BJ (cell line): ENCODE results near the gene CREB1. TPM values are rescaled to one million over a fixed set of nuclear protein-coding genes. Genes with fewer than 3 reads are reported as not detected.

Experiments used
- CTCF ChIA-PET: fragments of 350-600 bp; formaldehyde crosslinking; extraction: SDS; loops from one replicate; lab custom pipeline; 2021; ENCODE audit warnings: antibody characterized with exemption, inconsistent platforms; lab: Yijun Ruan, JAX
- POLR2A ChIA-PET: fragments of 300-600 bp; sonication (Branson Sonifier 250); formaldehyde crosslinking; extraction: SDS; loops from one replicate; lab custom pipeline; 2021; ENCODE audit warnings: antibody characterized with exemption; lab: Charles Lee
- DNase-seq: peaks from one replicate; pipeline ENCODE4 v3.0.0-alpha.2; 2011; ENCODE audit warnings: low read depth
- H3K27me3 ChIP-seq: 2 replicates; pipeline ENCODE4 v1.6.0; 2011; ENCODE audit warnings: low read length; ENCODE audit not compliant: control insufficient read depth, insufficient read depth
- H3K36me3 ChIP-seq: 2 replicates; pipeline ENCODE4 v1.5.1; 2011; ENCODE audit warnings: low read length; ENCODE audit not compliant: control insufficient read depth, insufficient read depth
- H3K4me3 ChIP-seq: 2 replicates; pipeline ENCODE4 v1.5.1; 2011; ENCODE audit warnings: low read depth, mild to moderate bottlenecking, control low read depth, low read length
- CTCF ChIP-seq: IDR thresholded peaks from 2 replicates; pipeline ENCODE4 v1.5.1; 2011; ENCODE audit warnings: low read depth, mild to moderate bottlenecking, control low read depth, inconsistent platforms, low read length, moderate library complexity; ENCODE audit not compliant: insufficient read depth
- polyA plus RNA-seq: library from polyadenylated mRNA; depleted of rRNA; stranded (reverse); fragments of >200 nt; gene quantifications from 2 replicates; pipeline ENCODE4 v1.2.3, GENCODE V29; 2011

The CREB1 gene
- polyA plus RNA-seq, 1 experiment: 44.4 TPM

- CTCF ChIA-PET: interaction anchor here (1.0 to 1.5 kb wide), 2 partner anchors 12 to 704 kb away, joined by 4 read pairs; no protein-coding TSS in a partner anchor
- Histone ChIP-seq H3K27me3 (no peaks in the 10 kb centered on the region), H3K4me3 (no peak overlapping the region), H3K36me3 (no peaks in the 10 kb centered on the region)
- POLR2A ChIA-PET: interaction anchor here (0.5 to 0.6 kb wide), 5 partner anchors 13 to 337 kb away, joined by 3 to 15 read pairs (median 9); no protein-coding TSS in a partner anchor
- TF ChIP-seq CTCF: peak; percentile 36
- no peak for DNase-seq
Observed at GRCh38 chr2:207504513-207505170, 25.1 kb upstream of the CREB1 start.

DNA sequence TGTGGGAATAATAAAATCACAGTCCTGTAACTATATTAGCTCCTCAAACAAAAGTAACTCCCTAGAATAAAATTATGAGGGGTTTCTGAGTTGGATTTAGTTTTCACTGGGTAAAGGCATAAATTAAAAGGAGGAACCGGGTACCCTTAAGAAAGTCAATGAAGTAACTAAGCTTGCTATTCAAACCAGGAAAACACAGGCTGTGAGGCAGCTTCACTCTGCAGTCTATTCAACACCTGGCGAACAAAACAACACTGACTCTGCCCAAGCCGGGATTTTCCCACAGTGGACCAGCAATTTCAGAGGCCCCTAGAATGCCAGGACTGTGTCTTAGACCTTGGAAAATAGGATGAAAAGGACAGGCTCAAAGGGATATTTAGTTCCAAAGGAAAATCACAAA is 24.6 kb upstream of the CREB1 start:
- POLR2A ChIA-PET: interaction anchor here (0.5 kb wide), 1 partner anchor 107 kb away, joined by 10 read pairs; no protein-coding TSS in a partner anchor
- DNase-seq: no peak
- Histone ChIP-seq H3K4me3 (no peak overlapping the region), H3K27me3 (no peaks in the 10 kb centered on the region), H3K36me3 (no peaks in the 10 kb centered on the region)
- TF ChIP-seq CTCF: no peak
- CTCF ChIA-PET: interaction anchor here (1.0 to 1.5 kb wide), 2 partner anchors 12 to 704 kb away, joined by 4 read pairs; no protein-coding TSS in a partner anchor

GRCh38 chr2:207505728-207506127 is 24.0 kb upstream of the CREB1 start:
- POLR2A ChIA-PET: no interaction called here

DNA sequence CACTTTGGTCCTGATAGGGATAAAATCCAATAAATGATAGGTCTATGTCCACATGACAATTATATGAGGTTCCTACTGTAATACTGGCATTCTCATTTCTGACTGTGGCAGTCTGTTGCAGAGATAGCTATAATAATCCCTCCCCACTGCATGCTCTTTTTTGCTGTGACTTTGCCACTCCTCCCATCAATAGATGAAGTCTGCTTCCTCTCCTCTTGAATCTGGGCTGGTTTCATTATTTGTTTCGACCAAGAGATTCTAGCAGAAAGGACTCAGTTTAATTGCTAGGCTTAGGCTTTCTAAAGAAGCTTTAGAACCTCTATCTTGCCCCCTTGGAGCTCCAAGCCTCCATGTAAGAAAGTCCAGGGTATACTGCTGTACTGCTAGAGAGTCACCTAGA is 23.3 kb upstream of the CREB1 start:
- no peak overlapping the region for H3K4me3 ChIP-seq
- no peaks in the 10 kb centered on the region for H3K36me3 ChIP-seq
- ChIA-PET POLR2A (no interaction called here), CTCF (no interaction called here)
- no peak for TF ChIP-seq CTCF
- no peaks in the 10 kb centered on the region for H3K27me3 ChIP-seq
- no peak for DNase-seq

More at GRCh38 chr2:207505728-207506127, 24.0 kb upstream of the CREB1 start:
- no peak for TF ChIP-seq CTCF
- no peaks in the 10 kb centered on the region for H3K36me3 ChIP-seq
- no peak overlapping the region for H3K4me3 ChIP-seq
- DNase-seq: peak; percentile 62
- no peaks in the 10 kb centered on the region for H3K27me3 ChIP-seq
- CTCF ChIA-PET: no interaction called here

- TF ChIP-seq CTCF: no peak
- no peak overlapping the region for H3K4me3 ChIP-seq
- CTCF ChIA-PET: no interaction called here
- no peak for DNase-seq
- no peaks in the 10 kb centered on the region for H3K27me3 ChIP-seq
- no peaks in the 10 kb centered on the region for H3K36me3 ChIP-seq
- POLR2A ChIA-PET: no interaction called here
Observed at GRCh38 chr2:207510148-207510547, 19.6 kb upstream of the CREB1 start.
